DOHH2 (cell line): ENCODE measurements around the gene DCHS2.

Experiments used
- EZH2phosphoT487 ChIP-seq: fragments of 200-600 bp; sonication (generic); IDR thresholded peaks from 2 replicates; pipeline ENCODE4 v1.6.1; 2017; ENCODE audit warnings: borderline replicate concordance, mild to moderate bottlenecking, antibody characterized with exemption, low read length, moderate library complexity, mixed read lengths
- TF ChIP-seq, protein P1 (sequence below): fragments of 200-600 bp; sonication (generic); IDR thresholded peaks from one replicate; pipeline ENCODE4 v1.5.1; 2014; ENCODE audit warnings: antibody characterized with exemption, mild to moderate bottlenecking, low read depth, low read length; ENCODE audit not compliant: poor library complexity, severe bottlenecking

DNA sequence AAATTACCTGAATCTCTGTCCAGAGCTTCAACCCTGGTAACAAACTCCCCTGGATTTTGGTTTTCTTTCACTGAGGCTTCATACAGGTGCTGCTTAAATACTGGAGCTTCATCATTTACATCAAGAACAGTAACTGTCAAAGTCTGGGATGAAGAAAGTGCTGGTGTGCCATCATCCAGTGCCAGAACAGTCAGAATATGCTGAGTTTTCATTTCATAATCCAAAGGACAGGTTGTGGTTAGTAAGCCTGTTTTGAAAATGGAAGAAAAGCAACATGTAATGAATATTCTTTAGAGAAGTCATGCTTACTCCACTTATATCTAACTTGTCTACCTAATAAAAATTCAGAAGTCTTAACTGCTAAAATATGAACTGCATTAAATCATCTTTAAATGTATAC, 175.9 kb downstream of the DCHS2 start:
- TF ChIP-seq, protein P1, sequence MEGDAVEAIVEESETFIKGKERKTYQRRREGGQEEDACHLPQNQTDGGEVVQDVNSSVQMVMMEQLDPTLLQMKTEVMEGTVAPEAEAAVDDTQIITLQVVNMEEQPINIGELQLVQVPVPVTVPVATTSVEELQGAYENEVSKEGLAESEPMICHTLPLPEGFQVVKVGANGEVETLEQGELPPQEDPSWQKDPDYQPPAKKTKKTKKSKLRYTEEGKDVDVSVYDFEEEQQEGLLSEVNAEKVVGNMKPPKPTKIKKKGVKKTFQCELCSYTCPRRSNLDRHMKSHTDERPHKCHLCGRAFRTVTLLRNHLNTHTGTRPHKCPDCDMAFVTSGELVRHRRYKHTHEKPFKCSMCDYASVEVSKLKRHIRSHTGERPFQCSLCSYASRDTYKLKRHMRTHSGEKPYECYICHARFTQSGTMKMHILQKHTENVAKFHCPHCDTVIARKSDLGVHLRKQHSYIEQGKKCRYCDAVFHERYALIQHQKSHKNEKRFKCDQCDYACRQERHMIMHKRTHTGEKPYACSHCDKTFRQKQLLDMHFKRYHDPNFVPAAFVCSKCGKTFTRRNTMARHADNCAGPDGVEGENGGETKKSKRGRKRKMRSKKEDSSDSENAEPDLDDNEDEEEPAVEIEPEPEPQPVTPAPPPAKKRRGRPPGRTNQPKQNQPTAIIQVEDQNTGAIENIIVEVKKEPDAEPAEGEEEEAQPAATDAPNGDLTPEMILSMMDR = no peak
- no peak for TF ChIP-seq EZH2phosphoT487
